CD4-positive, CD25-positive, alpha-beta regulatory T cell (primary cell): ENCODE measurements around the gene FRMD1. TPM values are rescaled to one million over a fixed set of nuclear protein-coding genes. Genes with fewer than 3 reads are reported as not detected.

ENCODE experiments used
- ATAC-seq, 2 donors: fragments of 150-1000 bp; cut with Tn5 transposase; one replicate each; pipeline ENCODE4 v1.10.0; 2021; ENCODE audit warnings: low read depth in 2 of 2, moderate number of reproducible peaks in 2 of 2, moderate library complexity in 1 of 2
- DNase-seq, 3 donors: peaks; one replicate each; pipeline versions ENCODE4 v3.0.0 to v3.0.0-alpha.2; 2012 to 2022; ENCODE audit warnings: mixed read lengths in 1 of 3
- H3K27ac ChIP-seq: one replicate; pipeline ENCODE4 v1.7.0; 2013; ENCODE audit warnings: mild to moderate bottlenecking, low read length; ENCODE audit not compliant: insufficient read depth, poor library complexity, severe bottlenecking
- H3K27me3 ChIP-seq: one replicate; pipeline ENCODE4 v1.7.0; 2013; ENCODE audit warnings: low read length; ENCODE audit not compliant: control insufficient read depth, insufficient read depth
- H3K36me3 ChIP-seq: one replicate; pipeline ENCODE4 v1.7.0; 2013; ENCODE audit warnings: mild to moderate bottlenecking, low read length, moderate library complexity; ENCODE audit not compliant: control insufficient read depth, insufficient read depth
- H3K4me1 ChIP-seq: 2 replicates; pipeline ENCODE4 v1.7.0; 2013; ENCODE audit warnings: mild to moderate bottlenecking, low read length; ENCODE audit not compliant: insufficient read depth, control insufficient read depth, poor library complexity, severe bottlenecking
- H3K4me3 ChIP-seq: one replicate; pipeline ENCODE4 v1.7.0; 2013; ENCODE audit warnings: low read depth, mild to moderate bottlenecking, low read length, moderate library complexity
- H3K9me3 ChIP-seq, 2 experiments: 1 replicate in 1 of 2; 2 replicates in 1 of 2; pipeline ENCODE4 v1.7.0; 2013; ENCODE audit warnings: low read length in 2 of 2, mild to moderate bottlenecking in 1 of 2, moderate library complexity in 1 of 2; ENCODE audit not compliant: control insufficient read depth in 2 of 2
- H3K27ac Mint-ChIP-seq, 3 donors: one replicate each; pipeline ENCODE4 v1.8.0; 2020 to 2022; ENCODE audit warnings: mild to moderate bottlenecking in 3 of 3, mixed read lengths in 3 of 3, moderate library complexity in 2 of 3
- H3K27me3 Mint-ChIP-seq: one replicate; pipeline ENCODE4 v1.8.0; 2022; ENCODE audit warnings: mild to moderate bottlenecking, mixed read lengths
- H3K36me3 Mint-ChIP-seq: one replicate; pipeline ENCODE4 v1.8.0; 2020; ENCODE audit warnings: mixed read lengths
- H3K4me1 Mint-ChIP-seq, 4 donors: one replicate each; pipeline ENCODE4 v1.8.0; 2020 to 2022; ENCODE audit warnings: mixed read lengths in 4 of 4, mild to moderate bottlenecking in 1 of 4
- H3K4me3 Mint-ChIP-seq, 4 donors: one replicate each; pipeline ENCODE4 v1.8.0; 2020 to 2022; ENCODE audit warnings: mild to moderate bottlenecking in 4 of 4, mixed read lengths in 4 of 4, moderate library complexity in 3 of 4
- H3K9me3 Mint-ChIP-seq, 7 donors: one replicate each; pipeline ENCODE4 v1.8.0; 2020 to 2022; ENCODE audit warnings: mixed read lengths in 7 of 7, mild to moderate bottlenecking in 3 of 7, moderate library complexity in 2 of 7
- polyA plus RNA-seq, 4 donors: library from polyadenylated mRNA; unstranded; fragments of 300-500 nt; fragmentation: Illumina TruSeq; gene quantifications; one replicate each; pipeline ENCODE4 v1.2.3, GENCODE V29; 2021
- total RNA-seq: library from RNA; stranded (reverse); gene quantifications from one replicate; pipeline ENCODE4 v1.2.3, GENCODE V29; 2022

Gene FRMD1
- total and polyA plus RNA-seq, 5 donors from 2014 or later, result not detected

DNA sequence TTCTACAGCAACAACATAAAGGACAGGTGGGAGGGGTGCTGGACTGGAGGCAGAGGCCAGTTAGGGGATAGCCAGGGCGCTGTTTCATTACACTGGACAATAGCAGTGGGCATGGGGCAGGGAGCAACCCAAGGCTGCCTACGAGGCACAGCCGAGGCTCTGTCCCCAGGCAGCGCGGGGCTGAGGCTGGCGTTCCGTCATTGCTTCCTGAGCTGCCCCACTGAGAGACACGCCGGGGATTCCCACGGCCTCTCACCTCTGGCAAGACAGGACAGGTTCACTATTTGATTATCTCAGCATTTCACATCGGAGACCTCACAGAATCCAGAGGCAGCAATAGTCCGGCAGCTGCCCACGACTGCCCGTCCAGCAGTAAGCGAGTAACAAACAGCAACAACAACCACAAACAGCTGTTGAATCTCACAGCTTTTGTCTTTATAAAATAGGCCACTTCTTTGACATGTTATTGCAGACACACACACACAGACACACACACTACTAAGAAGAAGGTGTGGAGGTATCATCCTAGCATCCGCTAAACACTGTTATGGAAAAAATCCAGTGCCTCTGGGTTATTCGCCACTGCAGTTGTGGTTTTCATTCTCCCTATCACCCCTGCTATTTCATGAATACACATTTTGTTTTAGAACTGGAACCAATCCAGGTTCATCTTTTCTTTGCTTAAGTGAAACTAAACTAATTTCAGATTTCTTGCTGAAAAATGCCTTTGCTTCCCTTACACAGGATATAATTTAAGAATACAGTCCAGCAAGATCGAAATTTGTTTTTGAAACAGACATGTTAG is 62.1 kb downstream of the FRMD1 start:
- H3K4me3 Mint-ChIP-seq, result no peak overlapping the region
- no peaks in the 10 kb centered on the region for H3K36me3 ChIP-seq
- DNase-seq (no peak), ATAC-seq (no peak)
- H3K9me3 Mint-ChIP-seq, result peaks cover 0 to 12% (median 6%) of the 10 kb centered on the region in 7 donors
- H3K27ac Mint-ChIP-seq, result no peak overlapping the region
- H3K36me3 Mint-ChIP-seq, result no peaks in the 10 kb centered on the region
- H3K9me3 ChIP-seq, result peaks cover 5 to 10% of the 10 kb centered on the region in 2 experiments
- H3K27me3 Mint-ChIP-seq, result no peaks in the 10 kb centered on the region
- H3K27me3 ChIP-seq, result no peaks in the 10 kb centered on the region
- H3K27ac ChIP-seq, result no peak overlapping the region
- no peaks in the 10 kb centered on the region for H3K4me1 Mint-ChIP-seq
- H3K4me3 ChIP-seq, result no peak overlapping the region
- H3K4me1 ChIP-seq, result no peaks in the 10 kb centered on the region

DNA sequence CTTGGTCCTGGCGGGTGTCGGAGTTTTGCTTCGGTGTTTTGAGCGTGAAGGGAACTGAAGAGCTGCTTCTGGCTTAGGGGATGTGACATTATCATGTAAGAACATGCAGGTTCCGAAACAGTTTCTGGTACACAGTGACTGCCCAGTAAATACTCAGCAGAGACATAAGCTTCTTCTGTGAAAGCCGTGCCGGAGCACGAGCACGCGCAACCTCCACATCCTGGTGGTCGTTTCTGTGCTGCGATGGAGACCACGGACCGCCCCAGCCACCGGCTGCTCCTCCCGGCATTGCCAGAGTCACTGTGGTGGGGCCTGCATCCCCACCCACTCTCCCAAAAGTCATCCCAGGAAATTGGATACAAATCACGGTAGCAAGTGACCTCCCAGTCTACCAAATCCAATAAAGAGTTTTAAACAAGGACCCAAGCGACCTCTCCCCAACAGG is 62.8 kb downstream of the FRMD1 start:
- Histone ChIP-seq H3K36me3 (no peaks in the 10 kb centered on the region), H3K4me3 (no peak overlapping the region), H3K9me3 (peaks cover 11 to 14% of the 10 kb centered on the region in 2 experiments), H3K4me1 (no peaks in the 10 kb centered on the region), H3K27me3 (no peaks in the 10 kb centered on the region), H3K27ac (no peak overlapping the region)
- H3K4me3 Mint-ChIP-seq, result no peak overlapping the region
- no peaks in the 10 kb centered on the region for H3K36me3 Mint-ChIP-seq
- no peak for DNase-seq
- peaks cover 2% of the 10 kb centered on the region for H3K27me3 Mint-ChIP-seq
- no peaks in the 10 kb centered on the region for H3K4me1 Mint-ChIP-seq
- H3K9me3 Mint-ChIP-seq, result peaks cover 0 to 17% (median 7%) of the 10 kb centered on the region in 7 donors
- ATAC-seq, result no peak
- no peak overlapping the region for H3K27ac Mint-ChIP-seq

DNA sequence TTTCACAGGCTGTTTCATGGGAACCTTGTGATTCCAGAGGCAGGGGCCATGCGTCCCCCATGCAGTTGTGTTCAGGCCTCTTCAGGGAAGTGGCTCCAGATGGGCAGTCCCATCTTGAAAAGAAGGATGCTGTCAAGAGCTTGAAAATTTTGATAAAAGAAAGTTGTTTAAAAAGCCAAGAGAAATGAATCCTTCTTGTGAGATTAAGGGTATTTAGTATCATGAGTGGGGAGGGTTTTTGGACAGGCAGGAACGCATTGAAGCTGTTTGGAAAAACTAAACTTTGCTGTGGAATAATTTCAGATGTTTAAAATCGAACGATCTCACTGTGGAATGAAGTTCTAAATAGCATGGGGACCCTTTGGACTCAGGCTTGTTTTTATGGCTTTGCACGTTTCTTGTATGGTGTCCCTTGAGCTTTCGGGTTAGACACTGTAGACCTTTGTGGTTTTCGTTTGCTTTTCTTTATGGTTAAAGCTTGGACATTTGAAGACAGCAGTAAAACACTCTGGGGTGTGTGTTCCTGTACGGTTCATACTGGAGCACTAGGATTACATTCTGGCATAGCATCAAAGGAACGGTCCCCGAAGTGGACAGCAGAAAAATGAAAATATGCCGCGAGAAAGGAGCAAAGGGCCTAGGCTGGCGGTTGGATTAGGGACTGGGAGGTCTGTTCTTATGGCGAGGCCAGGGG is 63.4 kb downstream of the FRMD1 start:
- Mint-ChIP-seq H3K4me1 (no peaks in the 10 kb centered on the region), H3K27me3 (peaks cover 7% of the 10 kb centered on the region), H3K9me3 (peaks cover 0 to 23% (median 7%) of the 10 kb centered on the region in 7 donors), H3K27ac (no peak overlapping the region), H3K4me3 (no peak overlapping the region), H3K36me3 (no peaks in the 10 kb centered on the region)
- ATAC-seq, result no peak
- peaks cover 15 to 20% of the 10 kb centered on the region in 2 experiments for H3K9me3 ChIP-seq
- H3K27me3 ChIP-seq, result no peaks in the 10 kb centered on the region
- H3K36me3 ChIP-seq, result no peaks in the 10 kb centered on the region
- no peak overlapping the region for H3K4me3 ChIP-seq
- DNase-seq, result no peak
- no peaks in the 10 kb centered on the region for H3K4me1 ChIP-seq
- no peak overlapping the region for H3K27ac ChIP-seq

DNA sequence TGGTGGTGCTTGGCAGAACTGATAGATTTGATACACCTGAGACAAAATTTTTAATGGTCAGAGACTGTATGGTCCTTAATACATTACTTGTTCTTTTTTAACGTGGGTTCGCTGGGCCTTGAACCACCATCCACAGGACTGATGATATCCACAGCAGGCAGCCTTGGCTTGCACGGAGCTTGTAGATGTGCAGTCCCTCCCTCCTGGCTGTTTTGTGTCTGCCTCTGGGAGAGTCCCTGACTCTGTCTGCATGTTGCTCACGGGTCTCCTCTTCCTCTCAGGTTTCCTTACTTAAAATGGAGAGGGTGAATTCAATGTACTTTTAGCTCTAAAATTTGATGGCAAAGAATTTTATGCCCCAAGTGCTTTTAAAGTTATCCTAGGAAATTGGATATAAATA is 64.0 kb downstream of the FRMD1 start:
- ATAC-seq (no peak), DNase-seq (no peak)
- H3K4me3 Mint-ChIP-seq, result no peak overlapping the region
- no peaks in the 10 kb centered on the region for H3K27me3 ChIP-seq
- H3K4me3 ChIP-seq, result no peak overlapping the region
- H3K4me1 Mint-ChIP-seq, result no peaks in the 10 kb centered on the region
- peaks cover 0 to 27% (median 7%) of the 10 kb centered on the region in 7 donors for H3K9me3 Mint-ChIP-seq
- H3K27ac Mint-ChIP-seq, result no peak overlapping the region
- H3K27ac ChIP-seq, result no peak overlapping the region
- peaks cover 7% of the 10 kb centered on the region for H3K27me3 Mint-ChIP-seq
- H3K36me3 ChIP-seq, result no peaks in the 10 kb centered on the region
- H3K4me1 ChIP-seq, result no peaks in the 10 kb centered on the region
- peaks cover 17 to 20% of the 10 kb centered on the region in 2 experiments for H3K9me3 ChIP-seq
- no peaks in the 10 kb centered on the region for H3K36me3 Mint-ChIP-seq

DNA sequence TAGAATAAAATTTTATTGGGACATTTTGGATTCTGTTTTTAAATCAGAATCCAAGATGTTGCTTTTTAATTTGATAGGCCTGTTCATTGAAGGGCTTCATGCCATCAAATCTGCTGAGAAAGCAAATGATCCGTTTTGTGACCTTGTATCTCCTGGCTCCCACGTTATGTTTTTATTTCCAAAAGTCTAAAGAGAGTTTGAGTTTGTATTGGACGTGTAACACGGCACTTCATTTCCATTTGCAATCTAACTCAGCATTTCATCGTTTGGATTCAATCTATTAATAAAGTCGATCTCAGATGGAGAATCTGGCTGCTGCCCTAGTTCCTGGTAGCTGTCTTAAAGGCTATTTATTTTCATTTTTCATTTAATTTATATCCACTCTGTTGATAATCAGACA is 64.6 kb downstream of the FRMD1 start:
- H3K36me3 ChIP-seq, result no peaks in the 10 kb centered on the region
- H3K4me1 ChIP-seq, result no peaks in the 10 kb centered on the region
- DNase-seq, result no peak
- peaks cover 3 to 26% (median 7%) of the 10 kb centered on the region in 7 donors for H3K9me3 Mint-ChIP-seq
- no peaks in the 10 kb centered on the region for H3K36me3 Mint-ChIP-seq
- H3K9me3 ChIP-seq, result peaks cover 17 to 20% of the 10 kb centered on the region in 2 experiments
- H3K4me3 ChIP-seq, result no peak overlapping the region
- H3K27ac Mint-ChIP-seq, result no peak overlapping the region
- peaks cover 7% of the 10 kb centered on the region for H3K27me3 Mint-ChIP-seq
- no peak overlapping the region for H3K27ac ChIP-seq
- H3K27me3 ChIP-seq, result no peaks in the 10 kb centered on the region
- no peak for ATAC-seq
- H3K4me1 Mint-ChIP-seq, result no peaks in the 10 kb centered on the region
- no peak overlapping the region for H3K4me3 Mint-ChIP-seq

DNA sequence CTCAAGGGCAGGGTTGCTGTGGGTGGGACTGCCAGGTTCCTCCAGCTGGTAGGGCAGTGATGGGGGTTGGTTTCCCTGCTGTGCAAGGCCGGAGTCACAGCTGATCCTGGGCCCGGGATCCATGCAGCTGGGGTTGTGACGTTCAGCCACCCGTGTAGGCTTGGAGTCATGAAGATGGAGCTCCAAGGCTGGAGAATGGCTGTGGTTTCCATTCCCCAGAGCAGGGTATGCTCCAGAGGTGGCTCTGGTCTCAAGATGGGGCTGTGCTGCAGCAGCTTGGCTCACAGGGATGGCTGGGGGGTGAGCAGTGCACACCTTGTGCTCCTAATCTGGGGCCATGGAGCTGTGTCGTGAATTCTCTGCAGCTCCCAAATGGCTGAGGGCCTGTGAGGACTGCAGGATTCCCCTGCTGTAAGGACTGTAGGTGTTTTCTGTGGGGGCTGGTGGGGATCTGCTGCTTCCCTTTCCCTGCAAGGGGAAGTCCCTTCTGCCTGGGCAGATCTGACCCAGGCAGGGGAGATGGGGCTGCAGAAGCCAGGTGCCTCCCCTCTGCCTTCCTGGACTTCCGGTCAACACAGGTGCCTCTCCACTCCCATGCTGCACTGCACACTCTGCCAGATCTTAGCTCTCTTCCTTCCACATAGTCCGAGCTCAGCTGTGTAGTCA is 65.6 kb downstream of the FRMD1 start:
- Histone ChIP-seq H3K9me3 (peaks cover 17 to 20% of the 10 kb centered on the region in 2 experiments), H3K4me1 (no peaks in the 10 kb centered on the region), H3K4me3 (no peak overlapping the region), H3K27ac (no peak overlapping the region), H3K27me3 (no peaks in the 10 kb centered on the region), H3K36me3 (no peaks in the 10 kb centered on the region)
- no peaks in the 10 kb centered on the region for H3K4me1 Mint-ChIP-seq
- no peak overlapping the region for H3K27ac Mint-ChIP-seq
- H3K27me3 Mint-ChIP-seq, result peaks cover 7% of the 10 kb centered on the region
- H3K9me3 Mint-ChIP-seq, result peaks cover 3 to 21% (median 8%) of the 10 kb centered on the region in 7 donors
- H3K36me3 Mint-ChIP-seq, result no peaks in the 10 kb centered on the region
- H3K4me3 Mint-ChIP-seq, result no peak overlapping the region
- ATAC-seq (no peak), DNase-seq (no peak)

DNA sequence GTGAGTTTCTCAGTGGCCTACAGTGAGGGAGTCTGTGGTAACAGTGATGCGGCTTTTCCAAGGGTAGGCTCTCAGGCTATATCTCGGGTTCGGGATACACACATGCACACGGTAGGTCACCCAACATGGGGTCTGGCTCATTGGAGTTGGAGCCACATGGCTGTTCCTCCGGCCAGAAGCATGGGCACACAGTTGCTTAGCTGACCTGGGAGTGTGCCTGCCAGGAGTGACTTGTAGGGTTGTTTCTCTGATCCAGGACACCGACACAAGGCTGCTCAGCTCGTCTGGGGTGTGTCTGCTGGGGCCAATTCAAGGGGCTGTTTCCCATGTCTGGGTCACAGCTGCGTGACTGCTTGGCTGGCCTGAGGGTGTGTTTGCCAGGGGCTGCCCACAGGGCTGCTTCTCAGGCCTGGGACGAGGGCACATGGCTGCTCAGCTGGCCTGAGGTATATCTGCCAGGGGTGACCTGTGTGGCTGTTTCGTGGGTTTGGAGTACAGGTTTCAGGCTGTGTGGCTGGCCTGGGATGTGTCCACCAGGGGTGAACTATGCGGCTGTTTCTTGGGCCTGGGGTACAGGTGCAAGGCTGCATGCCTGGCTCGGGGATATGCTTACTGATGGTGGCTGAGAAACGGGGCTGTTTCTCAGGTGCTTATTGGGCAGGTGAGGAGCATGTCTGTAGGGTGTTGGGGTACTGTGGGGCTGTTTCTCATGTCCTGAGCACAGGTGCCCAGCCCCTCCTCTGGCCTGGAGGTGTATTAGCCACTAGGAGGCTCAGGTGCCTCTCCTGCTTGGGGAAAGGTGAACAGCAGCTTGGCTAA is 66.4 kb downstream of the FRMD1 start:
- H3K27me3 Mint-ChIP-seq, result peaks cover 7% of the 10 kb centered on the region
- ATAC-seq, result no peak
- no peak overlapping the region for H3K4me3 ChIP-seq

More for the DNA sequence above, 66.4 kb downstream of the FRMD1 start:
- H3K9me3 Mint-ChIP-seq, result peaks cover 3 to 21% (median 8%) of the 10 kb centered on the region in 7 donors
- no peaks in the 10 kb centered on the region for H3K4me1 Mint-ChIP-seq
- no peaks in the 10 kb centered on the region for H3K36me3 ChIP-seq
- H3K4me3 Mint-ChIP-seq, result no peak overlapping the region
- no peaks in the 10 kb centered on the region for H3K36me3 Mint-ChIP-seq
- H3K27me3 ChIP-seq, result no peaks in the 10 kb centered on the region
- no peak overlapping the region for H3K27ac ChIP-seq
- no peak for DNase-seq
- no peaks in the 10 kb centered on the region for H3K4me1 ChIP-seq
- no peak overlapping the region for H3K27ac Mint-ChIP-seq
- H3K9me3 ChIP-seq, result peaks cover 17 to 20% of the 10 kb centered on the region in 2 experiments
